Esophagus squamous epithelium (tissue), 5 donors: Measurements from ENCODE around the gene MCU. TPM values are rescaled to one million over a fixed set of nuclear protein-coding genes. Genes with fewer than 3 reads are reported as not detected.

ENCODE experiments used
- DNase-seq: peaks from one replicate; lab custom pipeline; 2025; lab: John Stamatoyannopoulos, UW
- H3K27ac ChIP-seq, 4 donors: fragments of 200-600 bp; sonication (generic); one replicate each; pipeline ENCODE4 v1.5.1; 2016 to 2019; ENCODE audit warnings: mild to moderate bottlenecking in 1 of 4
- H3K27me3 ChIP-seq, 4 donors: fragments of 200-600 bp; sonication (generic); 1 replicate in 3 of 4; 2 replicates in 1 of 4; pipeline versions ENCODE4 v1.5.1 to v1.6.0; 2017 to 2021; ENCODE audit warnings: antibody characterized with exemption in 1 of 4
- H3K36me3 ChIP-seq, 3 donors: fragments of 200-600 bp; sonication (generic); one replicate each; pipeline ENCODE4 v1.5.1; 2016 to 2019
- H3K4me1 ChIP-seq, 3 donors: fragments of 200-600 bp; sonication (generic); one replicate each; pipeline ENCODE4 v1.5.1; 2017 to 2019
- H3K4me3 ChIP-seq, 4 donors: fragments of 200-600 bp; sonication (generic); 1 replicate in 3 of 4; 2 replicates in 1 of 4; pipeline ENCODE4 v1.5.1; 2016 to 2019; ENCODE audit warnings: mild to moderate bottlenecking in 2 of 4, moderate library complexity in 1 of 4
- H3K9me3 ChIP-seq, 3 donors: fragments of 200-600 bp; sonication (generic); one replicate each; pipeline ENCODE4 v1.5.1; 2016 to 2019
- POLR2A ChIP-seq, 4 donors: fragments of 450-650 bp; IDR thresholded peaks; one replicate each; pipeline ENCODE4 v1.6.1; 2017; ENCODE audit warnings: antibody characterized with exemption in 4 of 4, mild to moderate bottlenecking in 4 of 4, moderate library complexity in 3 of 4
- WGBS, 2 donors: methylation state at CpG; one replicate each; pipeline ENCODE4 v1.1.5; 2018; 5-methylcytosine and 5-hydroxymethylcytosine counted together
- intact Hi-C: fragments of 100-400 bp; cut with DNase I; formaldehyde crosslinking; loops from one replicate; pipeline ENCODE4 v1.15.0; 2022
- total RNA-seq, 4 donors: library from RNA; depleted of rRNA; stranded (reverse); fragments of >200 nt; gene quantifications; one replicate each; pipeline ENCODE4 v1.1.0, GENCODE V29; 2016
- TF ChIP-seq, protein P1 (sequence below), 6 experiments: fragments of 450-650 bp in 4 of 6; fragments of 200-600 bp in 2 of 6; sonication (generic) in 2 of 6; IDR thresholded peaks; one replicate each; pipeline ENCODE4 v1.5.1; 2016 to 2019; ENCODE audit warnings: antibody characterized with exemption in 6 of 6, mild to moderate bottlenecking in 4 of 6, moderate library complexity in 4 of 6
- donor health status: DM: yes; HTN: yes; CAD: no.

The MCU gene
- total RNA-seq, 4 donors from 2014 or later: 19.9 to 30.0 (median 23.4) TPM

DNA sequence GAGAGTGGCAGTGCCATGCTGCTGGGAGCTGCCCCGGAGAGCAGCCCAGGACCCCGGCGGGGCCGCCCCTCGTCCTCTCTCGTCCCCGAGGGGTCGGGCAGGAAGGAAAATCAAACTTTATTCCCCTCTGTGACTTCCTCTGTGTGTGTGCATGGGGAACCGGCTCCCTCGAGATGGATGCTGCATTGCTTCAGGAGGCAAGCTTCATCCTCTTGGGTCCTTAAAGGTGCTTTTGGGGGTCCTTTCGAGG, 726 bp downstream of the MCU start:
- no peak for DNase-seq
- H3K4me3 ChIP-seq: peak overlapping the region; percentile 67 to 94 (median 75)
- H3K9me3 ChIP-seq: no peaks in the 10 kb centered on the region
- peaks cover 8 to 45% (median 26%) of the 10 kb centered on the region in 3 donors for H3K4me1 ChIP-seq
- no peaks in the 10 kb centered on the region for H3K36me3 ChIP-seq
- 0% methylated on average over 5 of the region's 11 CpGs; no CpG with 5 or more reads in 1 of the 2 donors for WGBS, 2 donors
- intact Hi-C loops: loop anchor here (5.0 kb wide), 1 partner anchor 140 kb away; no protein-coding TSS in a partner anchor
- H3K27ac ChIP-seq: peak overlapping the region; percentile 91 to 96 (median 95)
- TF ChIP-seq, protein P1, sequence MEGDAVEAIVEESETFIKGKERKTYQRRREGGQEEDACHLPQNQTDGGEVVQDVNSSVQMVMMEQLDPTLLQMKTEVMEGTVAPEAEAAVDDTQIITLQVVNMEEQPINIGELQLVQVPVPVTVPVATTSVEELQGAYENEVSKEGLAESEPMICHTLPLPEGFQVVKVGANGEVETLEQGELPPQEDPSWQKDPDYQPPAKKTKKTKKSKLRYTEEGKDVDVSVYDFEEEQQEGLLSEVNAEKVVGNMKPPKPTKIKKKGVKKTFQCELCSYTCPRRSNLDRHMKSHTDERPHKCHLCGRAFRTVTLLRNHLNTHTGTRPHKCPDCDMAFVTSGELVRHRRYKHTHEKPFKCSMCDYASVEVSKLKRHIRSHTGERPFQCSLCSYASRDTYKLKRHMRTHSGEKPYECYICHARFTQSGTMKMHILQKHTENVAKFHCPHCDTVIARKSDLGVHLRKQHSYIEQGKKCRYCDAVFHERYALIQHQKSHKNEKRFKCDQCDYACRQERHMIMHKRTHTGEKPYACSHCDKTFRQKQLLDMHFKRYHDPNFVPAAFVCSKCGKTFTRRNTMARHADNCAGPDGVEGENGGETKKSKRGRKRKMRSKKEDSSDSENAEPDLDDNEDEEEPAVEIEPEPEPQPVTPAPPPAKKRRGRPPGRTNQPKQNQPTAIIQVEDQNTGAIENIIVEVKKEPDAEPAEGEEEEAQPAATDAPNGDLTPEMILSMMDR (IDR thresholded peaks at IDR 0.05): peak in 1 of 6 experiments; percentile 7
- no peak for TF ChIP-seq POLR2A (IDR thresholded peaks at IDR 0.05)
- no peaks in the 10 kb centered on the region for H3K27me3 ChIP-seq

DNA sequence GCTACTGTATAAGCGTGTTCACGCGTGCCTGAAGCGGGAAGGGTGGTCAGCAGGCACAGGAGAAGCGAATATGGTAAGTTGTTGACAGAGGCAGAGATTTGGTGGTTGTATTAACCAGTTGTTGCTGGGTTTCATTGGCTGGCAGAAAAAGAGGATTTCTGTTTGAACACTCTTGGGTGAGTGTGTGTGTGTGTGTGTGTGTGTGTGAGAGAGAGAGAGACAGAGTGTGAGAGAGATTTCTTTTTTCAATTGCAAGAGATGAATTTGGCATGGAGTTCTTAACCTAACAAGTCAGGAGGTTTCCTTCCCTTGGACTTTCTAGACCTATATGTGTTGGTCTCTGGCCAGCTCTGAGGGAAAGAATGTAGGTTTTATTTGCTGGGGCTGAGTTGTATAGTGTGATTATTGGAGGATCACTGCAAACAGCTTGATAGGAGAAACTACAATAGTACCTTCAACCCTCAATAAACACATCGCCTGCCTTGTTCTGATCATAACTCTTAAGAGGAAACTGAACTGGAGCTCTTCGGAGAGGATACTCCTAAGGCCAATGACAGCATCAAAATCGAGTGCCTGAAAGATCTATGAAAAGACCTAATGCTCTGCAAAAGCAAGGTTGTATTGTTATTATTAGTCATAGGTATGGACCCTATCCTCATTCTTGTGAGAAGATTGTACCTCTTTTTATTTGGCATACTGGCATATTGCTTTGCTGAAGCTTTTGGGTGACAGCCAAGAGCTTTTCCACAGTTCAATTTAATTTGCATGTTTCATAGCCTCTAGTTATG, 1.2 kb downstream of the MCU start:
- Histone ChIP-seq H3K4me3 (peak overlapping the region; percentile 67 to 94 (median 75)), H3K27me3 (no peaks in the 10 kb centered on the region), H3K4me1 (peaks cover 8 to 40% (median 26%) of the 10 kb centered on the region in 3 donors), H3K9me3 (no peaks in the 10 kb centered on the region), H3K36me3 (no peaks in the 10 kb centered on the region), H3K27ac (peak overlapping the region; percentile 91 to 96 (median 95))
- WGBS, 2 donors: 2 to 16% methylated on average over 4 to 7 of the region's 8 CpGs
- TF ChIP-seq, protein P1 (IDR thresholded peaks at IDR 0.05): no peak
- no peak for TF ChIP-seq POLR2A (IDR thresholded peaks at IDR 0.05)
- intact Hi-C loops: loop anchor here (5.0 kb wide), 1 partner anchor 139 kb away; no protein-coding TSS in a partner anchor
- DNase-seq: no peak

DNA sequence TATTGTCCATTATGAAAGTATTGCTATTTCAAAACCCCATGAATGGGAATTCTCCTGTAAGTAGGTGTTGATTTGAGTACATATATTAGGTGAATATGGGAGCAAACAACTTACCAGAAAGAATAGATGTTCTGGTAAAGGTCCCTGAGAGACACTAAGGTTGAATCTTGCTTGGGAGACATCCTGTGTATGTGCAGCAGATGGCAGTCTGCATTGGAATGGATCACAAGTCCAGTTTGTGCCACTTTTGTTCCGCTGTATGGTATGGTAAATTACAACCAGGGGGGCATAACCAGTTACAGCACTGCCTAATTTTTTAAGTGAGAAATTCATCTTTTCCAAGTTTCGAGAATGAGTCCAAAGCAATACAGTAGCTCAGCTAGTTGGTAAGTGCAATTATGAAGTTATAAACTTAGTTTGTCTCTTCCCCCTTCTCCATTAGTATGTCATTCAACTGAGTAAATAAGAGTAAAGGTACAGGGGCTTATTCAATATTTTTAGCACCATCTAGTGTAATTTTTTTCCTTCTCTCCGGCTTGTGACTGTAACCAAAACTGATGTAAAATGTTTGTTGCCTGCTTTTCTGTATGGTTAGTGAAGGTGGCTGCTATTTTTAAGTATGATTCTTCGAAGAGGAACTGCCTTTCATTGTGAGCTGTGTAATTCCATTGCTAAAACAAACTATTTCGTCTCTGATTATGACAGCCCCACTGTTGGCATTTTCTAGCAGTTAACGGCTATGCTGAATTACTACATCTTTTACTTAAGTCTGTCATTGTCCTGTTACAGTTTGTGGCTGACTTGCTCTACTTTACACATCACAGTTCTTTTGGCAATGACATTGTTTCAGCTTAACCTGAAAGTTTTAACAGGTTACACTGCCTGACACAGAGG, 2.8 kb downstream of the MCU start:
- intact Hi-C loops: loop anchor here (5.0 kb wide), 1 partner anchor 138 kb away; no protein-coding TSS in a partner anchor
- 30 to 41% methylated on average over 6 of the region's 6 CpGs for WGBS, 2 donors
- H3K4me3 ChIP-seq: peak overlapping the region in 2 of 4 donors; percentile 7 to 94
- H3K36me3 ChIP-seq: no peaks in the 10 kb centered on the region
- no peak for DNase-seq
- H3K27ac ChIP-seq: no peak overlapping the region
- no peaks in the 10 kb centered on the region for H3K9me3 ChIP-seq
- no peaks in the 10 kb centered on the region for H3K27me3 ChIP-seq
- peaks cover 8 to 39% (median 26%) of the 10 kb centered on the region in 3 donors for H3K4me1 ChIP-seq
- no peak for TF ChIP-seq POLR2A (IDR thresholded peaks at IDR 0.05)
- TF ChIP-seq, protein P1 (IDR thresholded peaks at IDR 0.05): peak in 4 of 6 experiments; percentile 22 to 45 (median 34)

DNA sequence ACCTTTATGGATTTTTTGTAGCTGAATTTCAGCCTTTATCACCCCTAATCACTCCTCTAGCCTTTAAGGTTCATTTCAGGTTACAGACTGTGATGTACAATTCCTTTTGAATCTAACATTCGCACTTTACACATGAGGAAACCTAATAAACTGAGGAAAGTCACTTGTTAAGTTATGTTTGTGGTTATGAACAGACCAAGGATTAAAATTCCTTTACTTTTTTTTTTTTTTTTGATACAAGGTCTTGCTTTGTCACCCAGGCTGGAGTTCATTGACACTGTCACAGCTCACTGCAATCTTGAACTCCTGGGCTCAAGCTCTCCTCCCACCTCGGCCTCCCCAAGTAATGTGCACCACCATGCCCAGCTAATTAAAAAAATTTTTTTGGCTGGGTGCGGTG, 3.6 kb downstream of the MCU start:
- Histone ChIP-seq H3K4me3 (no peak overlapping the region), H3K27me3 (no peaks in the 10 kb centered on the region), H3K9me3 (no peaks in the 10 kb centered on the region), H3K4me1 (peaks cover 8 to 39% (median 26%) of the 10 kb centered on the region in 3 donors), H3K27ac (no peak overlapping the region), H3K36me3 (no peaks in the 10 kb centered on the region)
- TF ChIP-seq, protein P1 (IDR thresholded peaks at IDR 0.05): no peak
- no peak for TF ChIP-seq POLR2A (IDR thresholded peaks at IDR 0.05)
- DNase-seq: no peak
- WGBS, 2 donors: 86 to 89% methylated on average over 2 to 3 of the region's 3 CpGs
- intact Hi-C loops: no loop called here
